Neural progenitor cell (in vitro differentiated cells): Measurements from ENCODE around the gene NEGR1. TPM values are rescaled to one million over a fixed set of nuclear protein-coding genes. Genes with fewer than 3 reads are reported as not detected.

Source experiments
- DNase-seq: peaks from one replicate; pipeline ENCODE4 v3.0.0-alpha.2; 2016; ENCODE audit warnings: low spot score
- H2AFZ ChIP-seq: fragments of 200-600 bp; sonication (generic); replicated peaks from 2 replicates; pipeline ENCODE4 v1.6.1; 2016; ENCODE audit warnings: antibody characterized with exemption
- H3F3A ChIP-seq: fragments of 200-600 bp; sonication (generic); 2 replicates; pipeline ENCODE4 v1.6.1; 2016; ENCODE audit warnings: antibody characterized with exemption, low read depth
- H3K27ac ChIP-seq: fragments of 200-600 bp; sonication (generic); 2 replicates; pipeline ENCODE4 v1.5.1; 2016; ENCODE audit warnings: mild to moderate bottlenecking
- H3K27me3 ChIP-seq: fragments of 200-600 bp; sonication (generic); 2 replicates; pipeline ENCODE4 v1.6.1; 2016; ENCODE audit warnings: mild to moderate bottlenecking, moderate library complexity
- H3K36me3 ChIP-seq: fragments of 200-600 bp; sonication (generic); 2 replicates; pipeline ENCODE4 v1.5.1; 2016
- H3K4me1 ChIP-seq: fragments of 200-600 bp; sonication (generic); 2 replicates; pipeline ENCODE4 v1.6.1; 2016; ENCODE audit warnings: mixed run types
- H3K4me2 ChIP-seq: fragments of 200-600 bp; sonication (generic); 2 replicates; pipeline ENCODE4 v1.6.1; 2016
- H3K4me3 ChIP-seq: fragments of 200-600 bp; sonication (generic); 2 replicates; pipeline ENCODE4 v1.5.1; 2016
- H3K79me2 ChIP-seq: fragments of 200-600 bp; sonication (generic); 2 replicates; pipeline ENCODE4 v1.6.1; 2016; ENCODE audit warnings: low read depth
- H3K9ac ChIP-seq: fragments of 200-600 bp; sonication (generic); 2 replicates; pipeline ENCODE4 v1.6.1; 2016
- H3K9me3 ChIP-seq: fragments of 200-600 bp; sonication (generic); 2 replicates; pipeline ENCODE4 v1.5.1; 2016; ENCODE audit warnings: low read depth
- H4K20me1 ChIP-seq: fragments of 200-600 bp; sonication (generic); 2 replicates; pipeline ENCODE4 v1.6.1; 2016; ENCODE audit warnings: low read depth
- H3K27ac Mint-ChIP-seq: 3 replicates; pipeline ENCODE4 v1.8.0; 2021; ENCODE audit warnings: mixed read lengths
- H3K27me3 Mint-ChIP-seq: 2 replicates; pipeline ENCODE4 v1.8.0; 2022; ENCODE audit warnings: low read depth, mild to moderate bottlenecking, inconsistent platforms, moderate library complexity, mixed read lengths; ENCODE audit not compliant: insufficient read depth
- H3K36me3 Mint-ChIP-seq: 3 replicates; pipeline ENCODE4 v1.8.0; 2021; ENCODE audit warnings: mixed read lengths
- H3K4me1 Mint-ChIP-seq: 3 replicates; pipeline ENCODE4 v1.8.0; 2021; ENCODE audit warnings: mixed read lengths
- H3K4me3 Mint-ChIP-seq: 3 replicates; pipeline ENCODE4 v1.8.0; 2021; ENCODE audit warnings: mild to moderate bottlenecking, moderate library complexity, mixed read lengths
- H3K9me3 Mint-ChIP-seq: 3 replicates; pipeline ENCODE4 v1.8.0; 2020; ENCODE audit warnings: mixed read lengths
- EZH2 ChIP-seq: fragments of 200-600 bp; sonication (generic); IDR thresholded peaks from 2 replicates; pipeline ENCODE4 v1.6.1; 2017; ENCODE audit warnings: antibody characterized with exemption, mild to moderate bottlenecking, moderate library complexity
- EZH2phosphoT487 ChIP-seq: fragments of 200-600 bp; sonication (generic); IDR thresholded peaks from 2 replicates; pipeline ENCODE4 v1.6.1; 2017; ENCODE audit warnings: antibody characterized with exemption
- total RNA-seq: library from RNA; depleted of rRNA; stranded (reverse); fragments of >200 nt; gene quantifications from 2 replicates; pipeline ENCODE4 v1.2.3, GENCODE V29; 2015; ENCODE audit warnings: low replicate concordance
- TF ChIP-seq, protein P1 (sequence below): fragments of 200-600 bp; sonication (generic); IDR thresholded peaks from 2 replicates; pipeline ENCODE4 v1.5.1; 2017; ENCODE audit warnings: antibody characterized with exemption, mild to moderate bottlenecking

Gene NEGR1
- total RNA-seq, 1 donor from 2014 or later, result 0.62 TPM

DNA sequence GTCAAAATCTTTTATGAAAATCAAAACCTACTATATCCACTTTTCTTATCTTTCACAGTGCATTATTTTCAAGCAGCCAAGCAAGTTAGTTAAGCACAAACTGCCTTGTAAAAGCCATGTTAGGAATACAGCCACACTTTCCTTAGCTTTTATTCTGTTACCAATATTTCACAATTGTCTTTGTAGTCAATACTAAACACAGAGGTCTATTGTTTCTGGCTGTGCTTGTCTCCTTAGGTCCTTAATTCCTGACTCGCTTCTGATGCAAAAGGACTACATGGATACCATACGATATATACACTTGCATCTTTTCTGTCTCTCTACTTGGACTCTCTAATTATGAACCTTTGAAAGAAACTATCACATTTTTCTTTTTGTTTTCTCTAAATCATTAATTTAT is 331.8 kb downstream of the NEGR1 start:
- no peak overlapping the region for H2AFZ ChIP-seq
- Mint-ChIP-seq H3K27me3 (no peaks in the 10 kb centered on the region), H3K9me3 (no peaks in the 10 kb centered on the region)

DNA sequence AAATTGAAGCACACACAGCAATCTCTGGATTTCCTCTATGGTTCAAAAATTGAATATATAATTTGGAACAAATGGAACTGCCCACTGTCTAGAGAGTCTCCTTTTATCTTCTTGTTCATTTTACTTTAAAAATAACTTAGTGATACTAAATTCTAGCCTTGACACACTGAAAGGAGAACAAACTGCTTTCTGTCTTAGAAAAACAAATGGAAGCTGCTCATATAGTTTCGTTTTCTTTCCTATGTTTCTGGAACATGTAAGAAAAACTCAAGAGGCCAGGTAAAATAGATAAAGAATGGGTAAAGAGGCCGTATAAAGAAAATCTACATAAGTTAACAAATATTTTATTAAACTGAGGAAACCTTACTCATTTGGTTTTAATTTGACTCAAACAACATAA is 332.7 kb downstream of the NEGR1 start:
- TF ChIP-seq EZH2phosphoT487, result no peak
- TF ChIP-seq EZH2, result no peak
- TF ChIP-seq, protein P1, sequence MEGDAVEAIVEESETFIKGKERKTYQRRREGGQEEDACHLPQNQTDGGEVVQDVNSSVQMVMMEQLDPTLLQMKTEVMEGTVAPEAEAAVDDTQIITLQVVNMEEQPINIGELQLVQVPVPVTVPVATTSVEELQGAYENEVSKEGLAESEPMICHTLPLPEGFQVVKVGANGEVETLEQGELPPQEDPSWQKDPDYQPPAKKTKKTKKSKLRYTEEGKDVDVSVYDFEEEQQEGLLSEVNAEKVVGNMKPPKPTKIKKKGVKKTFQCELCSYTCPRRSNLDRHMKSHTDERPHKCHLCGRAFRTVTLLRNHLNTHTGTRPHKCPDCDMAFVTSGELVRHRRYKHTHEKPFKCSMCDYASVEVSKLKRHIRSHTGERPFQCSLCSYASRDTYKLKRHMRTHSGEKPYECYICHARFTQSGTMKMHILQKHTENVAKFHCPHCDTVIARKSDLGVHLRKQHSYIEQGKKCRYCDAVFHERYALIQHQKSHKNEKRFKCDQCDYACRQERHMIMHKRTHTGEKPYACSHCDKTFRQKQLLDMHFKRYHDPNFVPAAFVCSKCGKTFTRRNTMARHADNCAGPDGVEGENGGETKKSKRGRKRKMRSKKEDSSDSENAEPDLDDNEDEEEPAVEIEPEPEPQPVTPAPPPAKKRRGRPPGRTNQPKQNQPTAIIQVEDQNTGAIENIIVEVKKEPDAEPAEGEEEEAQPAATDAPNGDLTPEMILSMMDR, result no peak
- no peak overlapping the region for H3K4me3 Mint-ChIP-seq
- no peak overlapping the region for H3K27ac Mint-ChIP-seq
- DNase-seq, result no peak
- Histone ChIP-seq H3K27ac (no peak overlapping the region), H3K4me2 (no peak overlapping the region), H3F3A (no peaks in the 10 kb centered on the region), H3K79me2 (no peaks in the 10 kb centered on the region), H2AFZ (no peak overlapping the region), H4K20me1 (no peaks in the 10 kb centered on the region), H3K9ac (no peak overlapping the region), H3K36me3 (no peaks in the 10 kb centered on the region), H3K9me3 (no peaks in the 10 kb centered on the region), H3K4me3 (no peak overlapping the region), H3K27me3 (no peaks in the 10 kb centered on the region), H3K4me1 (no peaks in the 10 kb centered on the region)
- H3K9me3 Mint-ChIP-seq, result no peaks in the 10 kb centered on the region
- peaks cover 4% of the 10 kb centered on the region for H3K4me1 Mint-ChIP-seq
- H3K36me3 Mint-ChIP-seq, result no peaks in the 10 kb centered on the region
- no peaks in the 10 kb centered on the region for H3K27me3 Mint-ChIP-seq

More for the DNA sequence above, 331.8 kb downstream of the NEGR1 start:
- Histone ChIP-seq H3K27me3 (no peaks in the 10 kb centered on the region), H3K9ac (no peak overlapping the region), H3K27ac (no peak overlapping the region), H3K36me3 (no peaks in the 10 kb centered on the region), H3F3A (no peaks in the 10 kb centered on the region), H4K20me1 (no peaks in the 10 kb centered on the region), H3K4me2 (no peak overlapping the region), H3K4me3 (no peak overlapping the region), H3K79me2 (no peaks in the 10 kb centered on the region), H3K4me1 (no peaks in the 10 kb centered on the region), H3K9me3 (no peaks in the 10 kb centered on the region)
- no peak overlapping the region for H3K27ac Mint-ChIP-seq
- no peak for TF ChIP-seq EZH2phosphoT487
- no peak for TF ChIP-seq EZH2
- TF ChIP-seq, protein P1, result no peak
- H3K36me3 Mint-ChIP-seq, result no peaks in the 10 kb centered on the region
- no peak for DNase-seq
- no peak overlapping the region for H3K4me3 Mint-ChIP-seq
- peaks cover 4% of the 10 kb centered on the region for H3K4me1 Mint-ChIP-seq

DNA sequence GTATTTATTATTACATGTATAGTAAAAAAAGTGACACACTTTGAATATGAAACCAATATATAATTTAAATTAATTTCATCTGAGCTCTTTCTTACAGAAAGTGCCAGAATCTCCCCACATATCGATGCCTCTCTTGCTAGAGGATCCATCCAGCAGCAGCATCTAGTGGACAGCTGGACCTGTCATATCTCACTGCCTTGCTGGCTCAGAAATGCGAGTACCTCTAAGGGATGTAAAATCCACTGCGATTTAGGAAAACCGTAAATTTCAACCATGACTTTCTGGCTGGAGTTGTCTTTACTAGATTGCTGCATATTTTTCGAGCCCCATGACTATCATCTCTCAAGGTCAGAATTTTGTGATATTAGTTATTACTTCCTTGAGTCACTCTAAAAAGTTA is 333.8 kb downstream of the NEGR1 start:
- no peaks in the 10 kb centered on the region for H4K20me1 ChIP-seq
- no peaks in the 10 kb centered on the region for H3K27me3 Mint-ChIP-seq
- no peak overlapping the region for H3K27ac Mint-ChIP-seq
- no peak overlapping the region for H3K4me3 Mint-ChIP-seq
- no peaks in the 10 kb centered on the region for H3K4me1 Mint-ChIP-seq
- no peaks in the 10 kb centered on the region for H3K36me3 ChIP-seq
- no peak for DNase-seq
- H3K9me3 ChIP-seq, result no peaks in the 10 kb centered on the region
- H3K27me3 ChIP-seq, result no peaks in the 10 kb centered on the region
- no peaks in the 10 kb centered on the region for H3K4me1 ChIP-seq
- no peaks in the 10 kb centered on the region for H3K36me3 Mint-ChIP-seq
- H3K9ac ChIP-seq, result no peak overlapping the region
- no peak overlapping the region for H3K27ac ChIP-seq
- no peak for TF ChIP-seq EZH2
- TF ChIP-seq, protein P1, result no peak
- TF ChIP-seq EZH2phosphoT487, result no peak
- H3F3A ChIP-seq, result no peaks in the 10 kb centered on the region
- no peak overlapping the region for H2AFZ ChIP-seq
- no peak overlapping the region for H3K4me3 ChIP-seq
- no peaks in the 10 kb centered on the region for H3K9me3 Mint-ChIP-seq
- H3K4me2 ChIP-seq, result no peak overlapping the region
- no peaks in the 10 kb centered on the region for H3K79me2 ChIP-seq
